Keratinocyte (primary cell): ENCODE measurements around the gene TNS3.

ENCODE experiments used
- EZH2 ChIP-seq: IDR thresholded peaks from one replicate; pipeline ENCODE4 v1.6.1; 2012; ENCODE audit warnings: inconsistent platforms, mild to moderate bottlenecking, low read length, moderate library complexity
- TF ChIP-seq, protein P1 (sequence below), 3 experiments: IDR thresholded peaks in 1 of 3; conservative IDR thresholded peaks in 1 of 3; optimal IDR thresholded peaks in 1 of 3; 2 replicates in 2 of 3; 3 replicates in 1 of 3; pipeline versions ENCODE3 to v1.5.1; 2011; ENCODE audit warnings: low read length in 3 of 3, mild to moderate bottlenecking in 3 of 3, moderate library complexity in 2 of 3, control low read depth in 1 of 3, inconsistent platforms in 1 of 3; ENCODE audit not compliant: insufficient read depth in 2 of 3; ENCODE audit errors: extremely low read depth in 1 of 3

DNA sequence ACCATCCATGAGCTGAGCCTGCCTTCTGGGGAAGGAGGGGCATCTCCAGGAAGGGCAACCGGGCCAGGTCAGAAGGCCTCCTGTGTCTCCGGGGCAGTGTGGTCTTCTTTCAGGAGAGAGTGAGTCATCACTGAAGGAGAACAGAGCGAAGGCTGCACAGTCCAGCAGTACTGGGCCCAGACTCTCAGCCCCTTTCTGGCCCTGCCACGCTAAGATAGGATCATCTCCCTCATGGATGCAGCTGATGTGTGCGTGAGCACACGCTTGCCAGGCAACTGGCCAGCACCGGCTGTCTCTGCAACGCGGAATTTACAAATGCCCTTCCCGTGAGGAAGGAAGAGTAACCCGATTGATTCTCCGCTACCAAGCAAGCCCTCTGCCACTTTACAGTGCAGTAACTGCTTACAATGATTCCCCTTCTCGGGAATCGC, 328.2 kb downstream of the TNS3 start:
- TF ChIP-seq, protein P1, sequence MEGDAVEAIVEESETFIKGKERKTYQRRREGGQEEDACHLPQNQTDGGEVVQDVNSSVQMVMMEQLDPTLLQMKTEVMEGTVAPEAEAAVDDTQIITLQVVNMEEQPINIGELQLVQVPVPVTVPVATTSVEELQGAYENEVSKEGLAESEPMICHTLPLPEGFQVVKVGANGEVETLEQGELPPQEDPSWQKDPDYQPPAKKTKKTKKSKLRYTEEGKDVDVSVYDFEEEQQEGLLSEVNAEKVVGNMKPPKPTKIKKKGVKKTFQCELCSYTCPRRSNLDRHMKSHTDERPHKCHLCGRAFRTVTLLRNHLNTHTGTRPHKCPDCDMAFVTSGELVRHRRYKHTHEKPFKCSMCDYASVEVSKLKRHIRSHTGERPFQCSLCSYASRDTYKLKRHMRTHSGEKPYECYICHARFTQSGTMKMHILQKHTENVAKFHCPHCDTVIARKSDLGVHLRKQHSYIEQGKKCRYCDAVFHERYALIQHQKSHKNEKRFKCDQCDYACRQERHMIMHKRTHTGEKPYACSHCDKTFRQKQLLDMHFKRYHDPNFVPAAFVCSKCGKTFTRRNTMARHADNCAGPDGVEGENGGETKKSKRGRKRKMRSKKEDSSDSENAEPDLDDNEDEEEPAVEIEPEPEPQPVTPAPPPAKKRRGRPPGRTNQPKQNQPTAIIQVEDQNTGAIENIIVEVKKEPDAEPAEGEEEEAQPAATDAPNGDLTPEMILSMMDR (optimal IDR thresholded peaks at IDR 0.05 in 1 of 3, IDR thresholded peaks at IDR 0.05 in 1 of 3, conservative IDR thresholded peaks at IDR 0.05 in 1 of 3; ENCODE audit: extremely low read depth in 1 of 3, insufficient read depth in 2 of 3, low read length in 3 of 3) = no peak
- TF ChIP-seq EZH2 = no peak
